Muscle layer of colon (tissue), 2 donors: ENCODE results near the gene CAMK2D.

Experiments
- H3K27ac ChIP-seq: one replicate; pipeline ENCODE4 v1.7.0; 2013; ENCODE audit warnings: low read depth, mild to moderate bottlenecking, low read length, moderate library complexity
- H3K27me3 ChIP-seq, 2 donors: one replicate each; pipeline ENCODE4 v1.7.0; 2013; ENCODE audit warnings: low read length in 2 of 2, mild to moderate bottlenecking in 2 of 2; ENCODE audit not compliant: insufficient read depth in 2 of 2, control insufficient read depth in 1 of 2
- H3K36me3 ChIP-seq: one replicate; pipeline ENCODE4 v1.7.0; 2013; ENCODE audit warnings: mild to moderate bottlenecking, low read length; ENCODE audit not compliant: insufficient read depth
- H3K4me1 ChIP-seq: one replicate; pipeline ENCODE4 v1.7.0; 2013; ENCODE audit warnings: mild to moderate bottlenecking, low read length; ENCODE audit not compliant: insufficient read depth
- H3K4me3 ChIP-seq, 2 donors: one replicate each; pipeline ENCODE4 v1.7.0; 2013; ENCODE audit warnings: low read length in 2 of 2, low read depth in 1 of 2, mild to moderate bottlenecking in 1 of 2, moderate library complexity in 1 of 2
- H3K9ac ChIP-seq: one replicate; pipeline ENCODE4 v1.7.0; 2013; ENCODE audit warnings: low read length
- H3K9me3 ChIP-seq: one replicate; pipeline ENCODE4 v1.7.0; 2013; ENCODE audit warnings: mild to moderate bottlenecking, low read length
- donor health status: abdominal sarcoma.
- donor health status: Adenocarcinoma of cecum.

Gene CAMK2D

GRCh38 chr4:113504422-113504821 lies 257.1 kb downstream of the CAMK2D start:
- Histone ChIP-seq H3K4me3 (no peak overlapping the region), H3K27me3 (no peaks in the 10 kb centered on the region), H3K36me3 (peaks cover 8% of the 10 kb centered on the region), H3K4me1 (peaks cover under 1% of the 10 kb centered on the region), H3K9ac (no peak overlapping the region), H3K9me3 (no peaks in the 10 kb centered on the region), H3K27ac (no peak overlapping the region)

- no peak overlapping the region for H3K9ac ChIP-seq
- H3K9me3 ChIP-seq: no peaks in the 10 kb centered on the region
- no peak overlapping the region for H3K27ac ChIP-seq
- H3K36me3 ChIP-seq: peaks cover 5% of the 10 kb centered on the region
- no peak overlapping the region for H3K4me3 ChIP-seq
- peaks cover 8% of the 10 kb centered on the region for H3K4me1 ChIP-seq
- H3K27me3 ChIP-seq: no peaks in the 10 kb centered on the region
Measured at GRCh38 chr4:113503691-113504090, 257.8 kb downstream of the CAMK2D start.

GRCh38 chr4:113502906-113503305 lies 258.6 kb downstream of the CAMK2D start:
- peaks cover 9% of the 10 kb centered on the region for H3K4me1 ChIP-seq
- no peak overlapping the region for H3K9ac ChIP-seq
- no peak overlapping the region for H3K27ac ChIP-seq
- H3K4me3 ChIP-seq: no peak overlapping the region
- no peaks in the 10 kb centered on the region for H3K36me3 ChIP-seq
- H3K27me3 ChIP-seq: no peaks in the 10 kb centered on the region
- no peaks in the 10 kb centered on the region for H3K9me3 ChIP-seq

- Histone ChIP-seq H3K4me1 (peaks cover 11% of the 10 kb centered on the region), H3K27me3 (no peaks in the 10 kb centered on the region), H3K9me3 (no peaks in the 10 kb centered on the region), H3K4me3 (no peak overlapping the region), H3K27ac (no peak overlapping the region), H3K9ac (no peak overlapping the region), H3K36me3 (no peaks in the 10 kb centered on the region)
Measured at GRCh38 chr4:113502476-113502875, 259.1 kb downstream of the CAMK2D start.

- Histone ChIP-seq H3K27me3 (no peaks in the 10 kb centered on the region), H3K27ac (no peak overlapping the region), H3K9me3 (no peaks in the 10 kb centered on the region), H3K4me1 (peaks cover 12% of the 10 kb centered on the region), H3K9ac (no peak overlapping the region), H3K4me3 (no peak overlapping the region), H3K36me3 (no peaks in the 10 kb centered on the region)
Measured at GRCh38 chr4:113500424-113500823, 261.1 kb downstream of the CAMK2D start.

- Histone ChIP-seq H3K4me1 (peaks cover 12% of the 10 kb centered on the region), H3K36me3 (no peaks in the 10 kb centered on the region), H3K27me3 (no peaks in the 10 kb centered on the region), H3K9ac (no peak overlapping the region), H3K9me3 (no peaks in the 10 kb centered on the region), H3K27ac (no peak overlapping the region), H3K4me3 (no peak overlapping the region)
Measured at GRCh38 chr4:113499696-113500095, 261.8 kb downstream of the CAMK2D start.

- Histone ChIP-seq H3K9ac (no peak overlapping the region), H3K4me1 (peaks cover 12% of the 10 kb centered on the region), H3K36me3 (no peaks in the 10 kb centered on the region), H3K4me3 (no peak overlapping the region), H3K27me3 (no peaks in the 10 kb centered on the region), H3K9me3 (no peaks in the 10 kb centered on the region), H3K27ac (no peak overlapping the region)
Measured at GRCh38 chr4:113499166-113499565, 262.4 kb downstream of the CAMK2D start.

- Histone ChIP-seq H3K4me1 (peaks cover 12% of the 10 kb centered on the region), H3K27ac (no peak overlapping the region), H3K36me3 (no peaks in the 10 kb centered on the region), H3K9me3 (no peaks in the 10 kb centered on the region), H3K9ac (no peak overlapping the region), H3K27me3 (no peaks in the 10 kb centered on the region), H3K4me3 (no peak overlapping the region)
Measured at GRCh38 chr4:113497154-113497884, 264.2 kb downstream of the CAMK2D start.

- H3K4me3 ChIP-seq: no peak overlapping the region
- no peaks in the 10 kb centered on the region for H3K27me3 ChIP-seq
- H3K27ac ChIP-seq: no peak overlapping the region
- no peaks in the 10 kb centered on the region for H3K9me3 ChIP-seq
- no peaks in the 10 kb centered on the region for H3K36me3 ChIP-seq
- H3K9ac ChIP-seq: no peak overlapping the region
- peaks cover 12% of the 10 kb centered on the region for H3K4me1 ChIP-seq
Measured at GRCh38 chr4:113496698-113497097, 264.8 kb downstream of the CAMK2D start.

GRCh38 chr4:113495790-113496189 lies 265.7 kb downstream of the CAMK2D start:
- Histone ChIP-seq H3K4me1 (peaks cover 12% of the 10 kb centered on the region), H3K27ac (no peak overlapping the region), H3K27me3 (no peaks in the 10 kb centered on the region), H3K36me3 (no peaks in the 10 kb centered on the region), H3K9ac (no peak overlapping the region), H3K4me3 (no peak overlapping the region), H3K9me3 (no peaks in the 10 kb centered on the region)

GRCh38 chr4:113483131-113483530 lies 278.4 kb downstream of the CAMK2D start:
- no peaks in the 10 kb centered on the region for H3K9me3 ChIP-seq
- peaks cover 3% of the 10 kb centered on the region for H3K4me1 ChIP-seq
- H3K4me3 ChIP-seq: no peak overlapping the region
- no peak overlapping the region for H3K27ac ChIP-seq
- H3K9ac ChIP-seq: no peak overlapping the region
- no peaks in the 10 kb centered on the region for H3K27me3 ChIP-seq
- H3K36me3 ChIP-seq: no peaks in the 10 kb centered on the region

GRCh38 chr4:113482325-113482724 lies 279.2 kb downstream of the CAMK2D start:
- H3K27ac ChIP-seq: no peak overlapping the region
- H3K9ac ChIP-seq: no peak overlapping the region
- H3K4me1 ChIP-seq: peaks cover 3% of the 10 kb centered on the region
- H3K36me3 ChIP-seq: no peaks in the 10 kb centered on the region
- no peak overlapping the region for H3K4me3 ChIP-seq
- H3K9me3 ChIP-seq: no peaks in the 10 kb centered on the region
- no peaks in the 10 kb centered on the region for H3K27me3 ChIP-seq
